Upper lobe of left lung (tissue), 6 donors: ENCODE data around the gene SLC9A9. TPM values are rescaled to one million over a fixed set of nuclear protein-coding genes. Genes with fewer than 3 reads are reported as not detected.

ENCODE experiments used
- ATAC-seq, 2 donors: fragments of 200-7000 bp; cut with Tn5 transposase; one replicate each; pipeline ENCODE4 v1.9.1; 2022; ENCODE audit warnings: mild to moderate bottlenecking in 2 of 2, moderate library complexity in 2 of 2; ENCODE audit not compliant: low FRiP score in 2 of 2
- DNase-seq, 2 donors: peaks; one replicate each; pipeline ENCODE4 v3.0.0-alpha.2; 2019 to 2020
- H3K27ac ChIP-seq, 4 donors: fragments of 200-600 bp; sonication (generic); one replicate each; pipeline ENCODE4 v1.5.1; 2016 to 2019
- H3K27me3 ChIP-seq, 4 donors: fragments of 200-600 bp; sonication (generic); one replicate each; pipeline ENCODE4 v1.5.1; 2017 to 2019
- H3K36me3 ChIP-seq, 4 donors: fragments of 200-600 bp; sonication (generic); one replicate each; pipeline ENCODE4 v1.5.1; 2016 to 2019
- H3K4me1 ChIP-seq, 4 donors: fragments of 200-600 bp; sonication (generic); one replicate each; pipeline ENCODE4 v1.5.1; 2018 to 2019
- H3K4me3 ChIP-seq, 4 donors: fragments of 200-600 bp; sonication (generic); one replicate each; pipeline ENCODE4 v1.5.1; 2017 to 2019; ENCODE audit warnings: mild to moderate bottlenecking in 2 of 4, moderate library complexity in 1 of 4
- H3K9me3 ChIP-seq, 4 donors: fragments of 200-600 bp; sonication (generic); one replicate each; pipeline ENCODE4 v1.5.1; 2018 to 2019
- CTCF ChIP-seq, 6 experiments: fragments of 450-650 bp in 4 of 6; fragments of 200-600 bp in 2 of 6; sonication (generic) in 2 of 6; IDR thresholded peaks; one replicate each; pipeline ENCODE4 v1.5.1; 2016 to 2019; ENCODE audit warnings: antibody characterized with exemption in 6 of 6
- EP300 ChIP-seq, 4 donors: sonication (generic); formaldehyde crosslinking; IDR thresholded peaks; one replicate each; pipeline ENCODE4 v1.5.1; 2017; ENCODE audit warnings: antibody characterized with exemption in 4 of 4, control low read depth in 2 of 4
- POLR2A ChIP-seq, 4 donors: fragments of 450-650 bp; IDR thresholded peaks; one replicate each; pipeline ENCODE4 v1.5.1; 2016 to 2017; ENCODE audit warnings: antibody characterized with exemption in 4 of 4, mild to moderate bottlenecking in 2 of 4
- POLR2AphosphoS5 ChIP-seq, 2 donors: sonication (generic); formaldehyde crosslinking; IDR thresholded peaks; one replicate each; pipeline ENCODE4 v1.5.1; 2017; ENCODE audit warnings: antibody characterized with exemption in 2 of 2
- WGBS, 2 donors: methylation state at CpG; one replicate each; pipeline ENCODE4 v1.1.5; 2017 to 2018; 5-methylcytosine and 5-hydroxymethylcytosine counted together
- total RNA-seq, 6 donors: library from RNA; depleted of rRNA in 4 of 6; stranded (reverse); fragments of >200 nt in 4 of 6; gene quantifications; one replicate each; pipeline versions ENCODE4 v1.1.0 to v1.2.1, GENCODE V29; 2016 to 2021
- donor health status: DM: no; HTN: no; CAD: no; lungs with moderate emphysema.
- donor health status: DM: no; HTN: yes; CAD: no; lungs with severe emphysema.

SLC9A9 gene
- total RNA-seq, 6 donors from 2014 or later, result 4.2 to 20.4 (median 8.7) TPM

DNA sequence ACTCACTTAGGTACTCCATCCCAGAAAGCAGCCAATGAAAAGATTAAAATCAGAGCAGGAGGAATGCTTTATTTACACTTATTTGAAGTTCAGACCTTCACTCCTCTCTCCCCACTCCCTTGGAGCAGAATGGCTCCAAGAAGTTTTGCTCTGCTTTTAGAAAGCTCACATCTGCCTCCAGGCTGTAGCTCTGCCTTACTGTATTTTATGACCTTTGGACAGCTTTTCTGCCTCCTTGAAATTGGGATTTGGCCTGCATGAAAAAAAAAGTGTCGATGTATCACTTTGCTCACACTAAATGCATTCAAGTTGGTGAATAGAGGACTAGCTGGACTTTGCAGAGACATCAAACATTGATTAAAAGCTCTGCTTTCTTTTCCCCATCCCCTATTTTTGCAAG, 95.3 kb downstream of the SLC9A9 start:
- peaks cover 10 to 28% (median 21%) of the 10 kb centered on the region in 4 donors for H3K4me1 ChIP-seq
- no peak for DNase-seq
- WGBS, 2 donors, result 62 to 72% methylated on average over 1 of the region's 1 CpG

GRCh38 chr3:143751643-143752178, 96.6 kb downstream of the SLC9A9 start:
- no peak for ATAC-seq
- no peak for DNase-seq
- H3K27ac ChIP-seq, result peak overlapping the region in 3 of 4 donors; percentile 11 to 54 (median 40)
- no peaks in the 10 kb centered on the region for H3K27me3 ChIP-seq
- H3K4me1 ChIP-seq, result peaks cover 10 to 28% (median 21%) of the 10 kb centered on the region in 4 donors
- no peak for TF ChIP-seq POLR2A (IDR thresholded peaks at IDR 0.05)
- no peak for TF ChIP-seq EP300 (IDR thresholded peaks at IDR 0.05)
- no peak for TF ChIP-seq POLR2AphosphoS5 (IDR thresholded peaks at IDR 0.05)
- no peak for TF ChIP-seq CTCF (IDR thresholded peaks at IDR 0.05)
- no peaks in the 10 kb centered on the region for H3K9me3 ChIP-seq
- no peaks in the 10 kb centered on the region for H3K36me3 ChIP-seq
- 45 to 58% methylated on average over 4 of the region's 4 CpGs for WGBS, 2 donors
- no peak overlapping the region for H3K4me3 ChIP-seq

More for the DNA sequence above, 95.3 kb downstream of the SLC9A9 start:
- TF ChIP-seq CTCF (IDR thresholded peaks at IDR 0.05), result no peak
- TF ChIP-seq POLR2A (IDR thresholded peaks at IDR 0.05), result no peak
- no peak for TF ChIP-seq EP300 (IDR thresholded peaks at IDR 0.05)
- TF ChIP-seq POLR2AphosphoS5 (IDR thresholded peaks at IDR 0.05), result no peak
- H3K36me3 ChIP-seq, result no peaks in the 10 kb centered on the region
- no peak overlapping the region for H3K4me3 ChIP-seq
- H3K9me3 ChIP-seq, result no peaks in the 10 kb centered on the region
- no peaks in the 10 kb centered on the region for H3K27me3 ChIP-seq
- no peak for ATAC-seq
- no peak overlapping the region for H3K27ac ChIP-seq

DNA sequence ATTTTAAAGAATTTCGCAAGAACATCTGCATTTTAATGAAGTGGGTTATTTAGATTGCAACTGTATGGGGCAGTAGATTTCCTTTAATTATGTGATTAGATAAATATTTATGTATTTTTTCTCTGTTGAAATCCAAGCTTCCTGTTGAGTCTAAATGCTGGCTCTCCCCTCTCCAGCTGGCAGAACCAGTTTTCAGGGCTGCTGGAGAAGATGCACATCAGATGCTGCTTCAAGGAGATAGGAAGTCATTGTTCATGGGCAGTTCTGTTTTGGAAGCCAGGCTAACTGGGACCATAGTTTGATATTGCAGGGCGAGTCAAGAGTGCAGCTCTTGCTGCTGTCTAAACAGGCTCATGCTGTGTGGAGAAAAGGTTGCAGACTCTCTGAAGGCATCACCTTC, 97.4 kb downstream of the SLC9A9 start:
- H3K9me3 ChIP-seq, result no peaks in the 10 kb centered on the region
- no peak overlapping the region for H3K4me3 ChIP-seq
- TF ChIP-seq POLR2AphosphoS5 (IDR thresholded peaks at IDR 0.05) (peak in 1 of 2 donors; percentile 21), CTCF (IDR thresholded peaks at IDR 0.05) (no peak), EP300 (IDR thresholded peaks at IDR 0.05) (no peak)
- no peak for DNase-seq
- no peaks in the 10 kb centered on the region for H3K27me3 ChIP-seq
- H3K27ac ChIP-seq, result peak overlapping the region in 2 of 4 donors; percentile 11 to 54
- no peak for ATAC-seq
- peaks cover 10 to 28% (median 21%) of the 10 kb centered on the region in 4 donors for H3K4me1 ChIP-seq
- 53 to 61% methylated on average over 2 of the region's 2 CpGs for WGBS, 2 donors
- H3K36me3 ChIP-seq, result no peaks in the 10 kb centered on the region

DNA sequence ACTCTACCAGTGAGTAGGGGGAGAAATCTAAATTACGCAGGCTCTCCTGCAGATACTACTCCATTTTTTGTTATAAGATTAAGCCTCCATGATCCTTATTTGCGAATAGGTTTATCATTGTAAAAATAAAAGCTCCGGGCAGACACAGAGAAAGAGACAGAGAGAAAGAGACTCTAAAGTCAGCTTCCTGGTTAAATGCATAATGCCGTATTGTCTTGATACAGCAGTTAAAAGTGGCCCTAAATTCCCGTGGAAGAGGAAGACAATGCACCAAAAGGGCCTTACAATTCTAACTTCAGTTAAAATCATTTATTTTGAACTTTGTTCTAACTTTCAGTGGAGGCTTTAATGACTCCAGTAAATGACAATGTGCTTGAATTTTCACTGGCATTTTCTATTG, 98.3 kb downstream of the SLC9A9 start:
- Histone ChIP-seq H3K4me3 (no peak overlapping the region), H3K9me3 (no peaks in the 10 kb centered on the region), H3K4me1 (peaks cover 10 to 28% (median 21%) of the 10 kb centered on the region in 4 donors), H3K27me3 (no peaks in the 10 kb centered on the region), H3K27ac (no peak overlapping the region), H3K36me3 (no peaks in the 10 kb centered on the region)
- TF ChIP-seq CTCF (IDR thresholded peaks at IDR 0.05) (no peak), EP300 (IDR thresholded peaks at IDR 0.05) (no peak)
- DNase-seq, result no peak
- ATAC-seq, result no peak
- 68 to 82% methylated on average over 5 of the region's 5 CpGs for WGBS, 2 donors

DNA sequence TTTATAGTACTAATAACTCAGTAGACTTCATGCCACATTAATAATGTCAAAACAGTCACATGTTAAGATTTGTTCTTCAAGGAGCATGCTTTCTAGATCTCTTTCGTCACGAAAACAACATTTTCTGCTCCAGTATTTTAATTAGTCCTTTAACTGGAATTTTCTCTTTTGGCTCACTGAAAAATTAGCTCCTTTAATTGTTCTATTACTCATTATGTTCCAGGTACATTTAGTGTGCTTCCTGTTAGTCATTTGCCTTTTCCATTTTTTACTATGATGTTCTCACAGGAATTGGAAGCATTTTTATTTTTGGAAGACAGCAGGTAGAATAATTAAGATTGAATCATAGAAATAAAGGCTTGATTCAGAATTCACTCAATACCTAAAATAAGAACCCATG, 111.2 kb downstream of the SLC9A9 start:
- H3K27ac ChIP-seq, result no peak overlapping the region
- H3K9me3 ChIP-seq, result peaks cover 0 to 3% (median 0%) of the 10 kb centered on the region in 4 donors
- H3K36me3 ChIP-seq, result no peaks in the 10 kb centered on the region
- H3K27me3 ChIP-seq, result no peaks in the 10 kb centered on the region
- DNase-seq (no peak), ATAC-seq (no peak)
- no peaks in the 10 kb centered on the region for H3K4me1 ChIP-seq
- TF ChIP-seq CTCF (IDR thresholded peaks at IDR 0.05), result no peak
- WGBS, 2 donors, result 90 to 95% methylated on average over 2 of the region's 2 CpGs
- no peak overlapping the region for H3K4me3 ChIP-seq
